ENCODE results near the gene IFNAR1. TPM values are rescaled to one million over a fixed set of nuclear protein-coding genes. Genes with fewer than 3 reads are reported as not detected.

Gene IFNAR1
- total RNA-seq, 1 donor: 12.4 TPM

DNA sequence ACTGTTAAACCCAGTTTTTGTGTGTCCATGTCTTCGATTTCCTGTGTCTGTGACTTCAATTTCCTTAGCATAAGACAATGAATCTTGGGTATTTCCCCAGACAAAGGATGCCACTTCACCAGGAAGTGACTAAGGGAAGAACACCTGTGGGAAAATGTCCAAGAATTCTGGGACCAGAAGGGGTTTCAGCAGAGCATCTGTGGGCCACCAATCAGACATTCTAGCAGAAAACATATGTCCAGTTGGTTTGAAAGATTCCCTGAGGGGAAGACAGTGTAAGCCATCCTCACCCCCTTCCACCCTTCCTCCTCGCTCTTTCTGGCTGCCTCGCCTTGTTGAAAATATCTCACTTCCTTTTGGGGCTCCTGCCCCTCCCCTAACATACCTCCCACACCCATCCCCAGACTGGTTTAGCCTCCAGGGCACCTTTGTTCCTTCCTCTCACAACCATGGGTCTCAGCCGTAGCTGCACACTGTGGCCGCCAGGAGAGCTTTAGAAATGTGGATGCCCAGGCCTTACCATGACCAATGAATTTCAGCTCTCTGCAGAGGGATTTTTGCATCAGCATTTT is 25.5 kb upstream of the IFNAR1 start:
- peaks cover 72% of the 10 kb centered on the region for H3K4me1 ChIP-seq (ENCODE audit: insufficient read depth, low read length)
- no peaks in the 10 kb centered on the region for H3K9me3 ChIP-seq (ENCODE audit: low read depth, low read length)
- H3K4me3 ChIP-seq (ENCODE audit: low read length): no peak overlapping the region
- H3K27me3 ChIP-seq (ENCODE audit: insufficient read depth, low read length): no peaks in the 10 kb centered on the region

DNA sequence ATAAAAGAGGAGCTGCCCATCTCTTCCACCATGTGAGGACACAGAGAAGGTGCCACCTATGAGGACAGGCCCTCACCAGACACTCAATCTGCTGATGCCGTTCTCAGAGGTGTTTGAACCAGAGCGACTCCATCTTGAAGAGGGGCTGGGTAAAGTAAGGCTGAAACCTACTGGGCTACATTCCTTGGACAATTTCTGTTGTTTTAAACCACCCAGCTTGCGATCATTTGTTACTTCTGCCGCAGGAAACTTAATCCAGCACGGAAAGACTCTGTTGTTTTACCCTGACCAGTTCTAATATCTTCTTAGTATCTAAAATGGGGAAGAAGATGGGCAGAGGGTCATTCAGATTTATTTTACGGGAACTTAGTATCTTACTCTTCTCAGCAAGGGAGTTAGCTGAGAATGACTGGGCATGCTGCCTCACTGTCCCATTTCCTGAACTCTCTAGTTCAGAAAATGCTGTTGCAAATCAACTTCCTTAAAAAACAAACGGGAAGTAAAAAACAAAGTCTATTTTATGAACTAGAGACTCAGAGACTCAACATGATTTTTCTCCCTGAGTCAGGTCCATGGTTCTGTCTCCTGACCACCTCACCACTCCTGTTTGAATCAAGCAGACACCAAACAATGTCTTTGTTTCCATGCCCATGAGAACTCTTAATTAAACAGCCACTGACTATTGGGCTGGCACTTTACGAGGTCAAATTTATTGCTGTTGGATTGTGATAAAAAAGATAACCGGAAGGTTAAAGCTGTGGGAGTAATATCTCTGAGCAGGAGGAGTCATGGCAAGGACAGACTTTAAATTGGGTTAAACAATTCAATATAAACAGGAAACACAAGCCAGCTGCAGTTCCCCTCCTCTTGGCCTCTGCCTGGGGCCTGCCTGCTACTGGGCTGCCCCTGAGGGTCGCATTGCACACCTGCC is 23.8 kb upstream of the IFNAR1 start:
- Histone ChIP-seq H3K27me3 (ENCODE audit: insufficient read depth, low read length) (no peaks in the 10 kb centered on the region), H3K4me3 (ENCODE audit: low read length) (no peak overlapping the region), H3K4me1 (ENCODE audit: insufficient read depth, low read length) (peaks cover 86% of the 10 kb centered on the region), H3K9me3 (ENCODE audit: low read depth, low read length) (no peaks in the 10 kb centered on the region)

GRCh38 chr21:33301632-33302002 is 23.2 kb upstream of the IFNAR1 start:
- Histone ChIP-seq H3K4me3 (ENCODE audit: low read length) (no peak overlapping the region), H3K4me1 (ENCODE audit: insufficient read depth, low read length) (peaks cover 86% of the 10 kb centered on the region)

DNA sequence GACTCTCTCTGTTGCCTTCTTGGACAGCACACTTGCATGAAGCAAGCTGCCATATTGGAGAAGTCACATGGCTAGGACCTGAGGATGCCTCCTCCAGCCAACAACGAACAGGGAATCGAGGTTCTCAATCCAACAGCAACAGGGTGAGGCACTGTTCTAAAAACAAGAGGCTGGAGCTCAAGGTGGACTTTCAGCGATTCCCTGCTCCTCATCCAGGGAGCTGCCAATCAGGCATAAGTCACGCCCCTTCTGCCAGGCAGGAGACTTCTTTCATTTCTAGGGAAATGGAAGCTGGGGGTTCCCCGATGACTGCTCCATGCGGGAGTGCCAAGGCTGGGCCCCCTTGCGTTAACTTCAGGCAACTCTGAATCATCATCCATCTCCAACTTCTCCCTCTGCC is 22.7 kb upstream of the IFNAR1 start:
- Histone ChIP-seq H3K4me3 (ENCODE audit: low read length) (no peak overlapping the region), H3K4me1 (ENCODE audit: insufficient read depth, low read length) (peaks cover 85% of the 10 kb centered on the region), H3K9me3 (ENCODE audit: low read depth, low read length) (no peaks in the 10 kb centered on the region), H3K27me3 (ENCODE audit: insufficient read depth, low read length) (no peaks in the 10 kb centered on the region)

More at GRCh38 chr21:33301632-33302002, 23.2 kb upstream of the IFNAR1 start:
- Histone ChIP-seq H3K27me3 (ENCODE audit: insufficient read depth, low read length) (no peaks in the 10 kb centered on the region), H3K9me3 (ENCODE audit: low read depth, low read length) (no peaks in the 10 kb centered on the region)

GRCh38 chr21:33302796-33303195 is 22.0 kb upstream of the IFNAR1 start:
- no peaks in the 10 kb centered on the region for H3K9me3 ChIP-seq (ENCODE audit: low read depth, low read length)
- peaks cover 77% of the 10 kb centered on the region for H3K4me1 ChIP-seq (ENCODE audit: insufficient read depth, low read length)
- no peaks in the 10 kb centered on the region for H3K27me3 ChIP-seq (ENCODE audit: insufficient read depth, low read length)
- H3K4me3 ChIP-seq (ENCODE audit: low read length): no peak overlapping the region

DNA sequence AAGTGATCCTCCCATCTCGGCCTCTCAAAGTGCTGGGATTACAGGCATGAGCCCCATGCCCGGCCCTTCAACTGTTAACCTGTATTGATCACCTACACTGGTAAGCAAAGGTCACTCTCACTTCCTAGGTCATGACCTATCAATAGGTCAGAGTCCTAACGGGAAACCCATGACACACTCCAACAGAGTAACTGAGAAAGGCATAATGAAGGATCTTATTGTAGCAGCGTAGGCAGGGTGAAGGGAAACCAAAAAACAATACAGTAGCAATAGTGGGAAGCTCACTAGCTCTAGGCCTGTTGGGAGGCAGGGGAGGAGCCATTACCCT is 19.5 kb upstream of the IFNAR1 start:
- Histone ChIP-seq H3K27me3 (ENCODE audit: insufficient read depth, low read length) (no peaks in the 10 kb centered on the region), H3K4me1 (ENCODE audit: insufficient read depth, low read length) (peaks cover 61% of the 10 kb centered on the region), H3K4me3 (ENCODE audit: low read length) (no peak overlapping the region), H3K9me3 (ENCODE audit: low read depth, low read length) (no peaks in the 10 kb centered on the region)

DNA sequence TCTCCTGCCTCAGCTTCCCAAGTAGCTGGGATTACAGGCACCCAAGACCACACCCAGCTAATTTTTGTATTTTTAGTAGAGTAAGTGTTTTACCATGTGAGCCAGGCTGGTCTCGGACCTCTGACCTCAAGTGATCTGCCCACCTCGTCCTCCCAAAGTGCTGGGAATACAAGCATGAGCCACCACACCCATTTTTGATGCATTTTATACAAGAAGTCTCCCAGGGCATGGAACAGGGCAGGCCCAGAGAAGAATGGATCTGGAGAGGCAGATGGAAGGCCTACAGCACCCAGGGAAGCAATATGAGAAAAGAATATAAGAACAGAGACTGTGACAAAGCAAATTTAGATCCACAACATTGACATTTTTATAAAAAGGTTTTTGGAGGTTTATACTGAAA is 18.8 kb upstream of the IFNAR1 start:
- Histone ChIP-seq H3K9me3 (ENCODE audit: low read depth, low read length) (no peaks in the 10 kb centered on the region), H3K4me1 (ENCODE audit: insufficient read depth, low read length) (peaks cover 55% of the 10 kb centered on the region), H3K4me3 (ENCODE audit: low read length) (no peak overlapping the region), H3K27me3 (ENCODE audit: insufficient read depth, low read length) (no peaks in the 10 kb centered on the region)

GRCh38 chr21:33308586-33309490 is 15.9 kb upstream of the IFNAR1 start:
- H3K9me3 ChIP-seq (ENCODE audit: low read depth, low read length): no peaks in the 10 kb centered on the region
- H3K4me3 ChIP-seq (ENCODE audit: low read length): no peak overlapping the region
- peaks cover 38% of the 10 kb centered on the region for H3K4me1 ChIP-seq (ENCODE audit: insufficient read depth, low read length)
- H3K27me3 ChIP-seq (ENCODE audit: insufficient read depth, low read length): no peaks in the 10 kb centered on the region

- Histone ChIP-seq H3K4me3 (ENCODE audit: low read length) (no peak overlapping the region), H3K27me3 (ENCODE audit: insufficient read depth, low read length) (no peaks in the 10 kb centered on the region), H3K9me3 (ENCODE audit: low read depth, low read length) (no peaks in the 10 kb centered on the region), H3K4me1 (ENCODE audit: insufficient read depth, low read length) (peaks cover 28% of the 10 kb centered on the region)
These were observed 15.0 kb upstream of the IFNAR1 start for GRCh38 chr21:33309778-33310177.

DNA sequence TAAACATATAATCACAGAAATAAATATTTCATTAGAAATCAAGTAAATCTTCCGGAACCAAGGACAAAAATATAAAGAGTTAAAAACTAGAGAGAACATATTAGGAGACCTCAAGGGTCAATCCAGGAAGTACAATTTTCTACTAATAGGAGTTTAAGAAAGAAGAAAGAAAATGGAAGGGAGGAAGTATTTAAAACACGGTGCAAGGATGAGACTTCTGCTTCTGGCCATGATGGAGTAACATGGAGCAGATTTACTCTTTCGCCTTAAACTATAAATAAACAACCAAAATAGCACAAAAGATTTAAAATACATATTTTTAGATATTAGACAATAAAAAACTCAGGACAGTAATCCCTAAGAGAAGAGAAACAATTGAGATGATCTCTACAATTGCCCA is 12.6 kb upstream of the IFNAR1 start:
- H3K4me1 ChIP-seq (ENCODE audit: insufficient read depth, low read length): peaks cover 19% of the 10 kb centered on the region
- no peak overlapping the region for H3K4me3 ChIP-seq (ENCODE audit: low read length)
- H3K27me3 ChIP-seq (ENCODE audit: insufficient read depth, low read length): no peaks in the 10 kb centered on the region
- H3K9me3 ChIP-seq (ENCODE audit: low read depth, low read length): no peaks in the 10 kb centered on the region

DNA sequence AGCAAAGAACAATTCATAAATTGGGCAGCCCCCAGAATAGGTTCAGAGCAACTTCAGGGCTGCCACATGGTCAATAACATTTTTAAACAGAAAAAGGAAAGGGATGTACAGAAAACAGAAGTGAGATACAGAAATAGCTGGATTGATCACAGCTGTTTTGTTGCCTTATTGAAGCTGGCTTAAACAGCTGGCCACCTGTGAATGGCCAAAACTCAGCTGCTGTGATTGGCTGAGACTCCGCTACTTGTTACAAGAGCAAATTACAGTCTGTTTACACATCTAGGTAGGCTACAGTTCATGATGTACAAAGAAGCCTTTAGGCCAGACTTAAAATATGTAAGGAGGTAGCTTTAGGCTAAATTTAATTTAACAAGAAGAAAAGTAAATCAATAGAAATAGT is 11.6 kb upstream of the IFNAR1 start:
- Histone ChIP-seq H3K9me3 (ENCODE audit: low read depth, low read length) (no peaks in the 10 kb centered on the region), H3K27me3 (ENCODE audit: insufficient read depth, low read length) (no peaks in the 10 kb centered on the region), H3K4me1 (ENCODE audit: insufficient read depth, low read length) (peaks cover 19% of the 10 kb centered on the region), H3K4me3 (ENCODE audit: low read length) (no peak overlapping the region)

GRCh38 chr21:33313611-33314010 is 11.2 kb upstream of the IFNAR1 start:
- Histone ChIP-seq H3K4me3 (ENCODE audit: low read length) (no peak overlapping the region), H3K9me3 (ENCODE audit: low read depth, low read length) (no peaks in the 10 kb centered on the region), H3K4me1 (ENCODE audit: insufficient read depth, low read length) (peaks cover 17% of the 10 kb centered on the region), H3K27me3 (ENCODE audit: insufficient read depth, low read length) (no peaks in the 10 kb centered on the region)

- Histone ChIP-seq H3K4me1 (ENCODE audit: insufficient read depth, low read length) (peaks cover 12% of the 10 kb centered on the region), H3K4me3 (ENCODE audit: low read length) (no peak overlapping the region), H3K9me3 (ENCODE audit: low read depth, low read length) (no peaks in the 10 kb centered on the region), H3K27me3 (ENCODE audit: insufficient read depth, low read length) (no peaks in the 10 kb centered on the region)
These were observed 10.7 kb upstream of the IFNAR1 start for GRCh38 chr21:33314111-33314510.

DNA sequence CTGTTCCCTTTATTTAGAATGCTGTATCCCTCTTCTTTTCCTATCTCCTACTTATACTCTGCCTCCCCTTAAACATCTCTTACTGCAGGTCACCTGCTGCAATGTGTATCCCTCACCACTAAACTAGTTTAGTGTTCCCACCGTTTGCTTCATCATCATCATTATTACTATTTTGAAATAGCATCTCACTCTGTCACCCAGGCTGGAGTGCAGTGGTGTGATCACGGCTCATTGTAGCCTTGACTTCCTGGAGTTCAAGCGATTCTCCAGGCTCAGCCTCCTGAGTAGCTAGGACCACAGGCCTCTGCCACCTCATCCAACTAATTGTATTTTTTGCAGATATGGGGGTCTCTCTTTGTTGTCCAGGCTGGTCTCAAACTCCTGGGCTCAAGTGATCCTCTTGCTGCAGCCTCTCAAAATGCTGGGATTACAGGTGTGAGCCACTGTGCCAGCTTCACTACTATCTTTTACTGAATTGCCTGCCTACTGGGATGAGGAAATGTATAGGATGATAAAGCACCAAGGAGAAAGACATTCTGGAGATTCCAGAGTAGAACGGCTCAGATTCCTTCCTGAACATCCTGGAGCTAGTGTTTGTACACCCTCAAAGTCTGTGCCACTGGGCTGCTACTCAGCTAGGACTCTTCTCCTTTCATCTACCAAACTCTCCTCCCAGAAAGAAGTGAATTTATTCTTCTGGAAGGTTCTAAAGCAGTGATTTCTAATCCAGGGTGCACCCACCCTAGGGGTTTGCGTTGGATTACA is 8.6 kb upstream of the IFNAR1 start:
- Histone ChIP-seq H3K27me3 (ENCODE audit: insufficient read depth, low read length) (no peaks in the 10 kb centered on the region), H3K9me3 (ENCODE audit: low read depth, low read length) (no peaks in the 10 kb centered on the region), H3K4me3 (ENCODE audit: low read length) (no peak overlapping the region), H3K4me1 (ENCODE audit: insufficient read depth, low read length) (peaks cover 12% of the 10 kb centered on the region)
